Measurements from ENCODE around the gene TDRD15.
"Not testable (repeated sequence)": the region's sequence is repeated elsewhere in the genome, so short reads cannot be mapped to it uniquely, and the experiment has no call there.

The TDRD15 gene

GRCh38 chr2:21123473-21124393 is at the start of gene TDRD15:
TSS of gene TDRD15 (plus strand) at chr2:21123968. CDS start at chr2:21137468, 13,500 bp downstream.
- DNase-seq, result no peak

DNA sequence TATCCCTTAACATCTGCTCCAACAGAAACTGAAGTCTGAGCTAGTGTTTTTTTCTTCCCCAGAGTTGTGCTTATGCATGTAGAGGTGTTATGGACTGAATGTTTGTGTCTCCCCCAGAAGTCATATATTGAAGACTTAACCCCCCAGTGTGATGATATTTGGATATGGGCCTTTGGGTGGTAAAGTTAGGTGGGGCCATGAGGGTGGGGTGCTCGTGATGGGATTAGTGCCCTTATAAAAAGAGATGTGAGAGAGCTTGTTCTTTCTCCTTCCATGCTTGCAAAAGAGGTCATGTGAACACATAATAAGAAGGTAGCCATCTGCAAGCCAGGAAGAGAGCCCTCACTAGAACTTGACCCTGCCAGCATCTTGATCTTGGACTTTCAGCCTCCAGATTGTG is 45.5 kb upstream of the TDRD15 start:
- no peak for DNase-seq

GRCh38 chr2:21083482-21083881 is 40.3 kb upstream of the TDRD15 start:
- no peak for DNase-seq

GRCh38 chr2:21084401-21084800 is 39.4 kb upstream of the TDRD15 start:
- DNase-seq, result no peak

DNA sequence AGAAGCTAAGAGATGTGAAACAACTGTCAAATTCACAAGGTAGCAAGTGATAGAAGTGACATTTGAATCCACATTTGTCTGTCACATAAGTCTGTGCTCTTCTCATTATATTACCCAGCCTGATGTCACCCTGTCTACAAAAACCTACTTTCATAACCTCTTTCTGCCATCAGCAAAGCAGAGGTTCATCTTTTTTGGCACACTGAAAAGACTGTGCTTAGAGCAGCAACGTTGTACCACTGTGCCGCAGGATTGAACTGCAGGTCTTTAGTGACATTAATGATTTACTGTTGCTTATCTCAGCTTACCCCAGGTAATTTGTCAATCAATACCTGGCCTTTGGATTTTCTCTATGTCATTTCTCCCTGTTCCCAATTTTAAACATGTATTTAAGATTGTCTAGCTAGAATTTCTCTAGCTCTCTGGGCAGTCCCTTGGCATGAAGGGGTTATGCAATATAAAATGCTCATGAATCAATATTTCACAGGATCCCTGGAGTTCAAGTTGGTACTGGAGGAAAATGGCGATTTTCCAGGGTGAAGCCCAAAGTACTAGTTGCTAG is 31.4 kb upstream of the TDRD15 start:
- DNase-seq, result no peak

DNA sequence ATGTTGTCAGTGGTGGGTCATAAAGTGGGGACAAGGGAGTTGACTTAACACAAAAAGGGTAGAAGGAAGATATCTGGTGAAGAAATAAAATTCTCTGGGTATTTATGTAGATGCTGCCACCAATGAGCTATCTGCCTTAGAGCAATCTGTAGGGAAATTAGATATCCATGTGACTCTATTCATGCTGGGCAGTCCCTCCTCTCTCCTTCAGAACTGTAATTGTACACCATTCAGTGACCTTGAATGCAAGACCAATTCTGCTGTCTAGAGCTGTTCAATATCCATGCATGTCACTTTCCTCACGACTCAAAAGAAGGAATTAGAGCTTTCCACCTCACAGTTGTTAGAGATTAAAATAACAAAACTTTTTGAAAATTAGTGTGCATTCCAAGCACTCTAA is 28.6 kb upstream of the TDRD15 start:
- DNase-seq, result no peak

GRCh38 chr2:21095714-21096113 is 28.1 kb upstream of the TDRD15 start:
- DNase-seq, result no peak

DNA sequence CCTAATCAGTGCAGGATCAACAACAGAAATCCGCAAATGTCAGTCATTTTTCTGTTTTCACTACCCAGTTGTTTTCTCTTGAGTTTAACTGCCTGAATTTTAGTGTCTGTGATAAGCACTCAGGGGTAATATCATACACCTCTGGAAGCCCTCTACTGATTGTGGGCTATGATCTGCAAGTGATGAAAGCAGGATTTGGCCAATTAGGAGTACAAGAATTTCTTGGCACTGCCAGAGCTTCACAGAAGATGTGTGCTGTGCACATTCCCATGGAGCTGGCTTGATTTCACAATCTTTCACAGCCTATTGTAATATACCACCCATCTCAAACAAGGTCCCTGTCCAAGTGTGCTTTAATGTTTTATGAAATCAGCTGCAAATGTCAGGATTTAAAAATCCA is 27.3 kb upstream of the TDRD15 start:
- no peak for DNase-seq

DNA sequence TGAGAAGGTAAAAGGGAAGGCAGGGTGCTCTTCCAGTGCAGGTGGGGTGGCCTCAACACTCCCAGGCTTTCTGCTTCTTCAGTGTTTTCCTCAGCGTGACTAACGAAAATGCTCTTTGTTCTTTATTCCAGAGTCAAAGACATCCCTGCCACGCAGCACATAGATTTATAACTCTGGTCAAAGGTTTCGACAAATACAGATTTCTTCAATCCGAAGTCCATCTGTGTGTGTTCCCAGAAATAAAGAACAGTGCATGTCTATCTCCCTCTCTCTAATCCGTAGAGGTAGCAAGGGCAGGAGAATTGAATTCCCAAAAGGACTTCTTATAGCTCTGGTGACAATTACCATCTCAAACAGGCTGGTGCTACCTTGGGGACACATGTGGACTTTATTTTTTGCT is 26.4 kb upstream of the TDRD15 start:
- no peak for DNase-seq

GRCh38 chr2:21098294-21098693 is 25.5 kb upstream of the TDRD15 start:
- DNase-seq, result no peak

- no peak for DNase-seq
Observed at GRCh38 chr2:21099281-21099907, 24.4 kb upstream of the TDRD15 start.

GRCh38 chr2:21101514-21102155 is 22.1 kb upstream of the TDRD15 start:
- DNase-seq, result not testable (repeated sequence)

DNA sequence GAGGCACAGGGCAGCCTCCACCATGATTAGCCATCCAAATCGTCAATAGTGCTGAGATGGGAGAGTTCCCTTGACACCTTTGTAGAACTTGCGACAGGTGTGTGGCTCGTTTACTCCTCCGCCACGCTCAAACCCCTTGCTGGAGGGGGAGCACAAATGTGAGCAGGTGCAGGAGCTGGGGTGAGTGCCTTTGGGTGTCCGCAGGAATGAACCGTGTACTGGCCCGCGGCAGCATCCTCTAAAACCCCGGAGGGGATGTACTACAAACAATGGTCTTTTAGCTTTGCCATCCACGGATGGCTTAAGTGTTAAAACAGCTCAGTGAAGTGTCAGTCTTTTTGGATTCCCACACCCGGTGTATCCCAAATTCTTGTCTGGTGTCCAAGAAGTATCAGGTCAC is 21.4 kb upstream of the TDRD15 start:
- no peak for DNase-seq

- no peak for DNase-seq
Observed at GRCh38 chr2:21103274-21103891, 20.4 kb upstream of the TDRD15 start.

- DNase-seq, result no peak
Observed at GRCh38 chr2:21104030-21104660, 19.6 kb upstream of the TDRD15 start.

GRCh38 chr2:21111012-21111411 is 12.8 kb upstream of the TDRD15 start:
- DNase-seq, result no peak

DNA sequence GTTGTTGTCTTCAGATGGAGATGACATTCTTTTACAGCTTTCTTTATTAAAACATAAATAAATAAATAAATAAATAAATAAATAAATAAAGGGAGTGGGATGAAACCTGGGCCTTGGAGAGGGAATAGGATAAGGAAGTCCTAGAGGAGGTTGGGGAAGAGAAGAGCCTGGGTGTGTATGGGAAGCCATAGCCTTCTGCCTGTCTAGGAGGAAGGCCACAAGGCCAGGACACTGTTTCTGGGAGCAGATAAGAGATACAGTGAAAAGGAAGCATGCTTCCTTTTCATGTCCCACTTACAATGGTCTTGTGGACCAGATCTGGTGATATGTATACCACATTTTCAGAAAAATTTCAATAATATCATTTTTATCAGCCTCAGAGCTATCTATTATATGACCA is 6.1 kb upstream of the TDRD15 start:
- no peak for DNase-seq

- no peak for DNase-seq
Observed at GRCh38 chr2:21118302-21118920, 5.4 kb upstream of the TDRD15 start.

DNA sequence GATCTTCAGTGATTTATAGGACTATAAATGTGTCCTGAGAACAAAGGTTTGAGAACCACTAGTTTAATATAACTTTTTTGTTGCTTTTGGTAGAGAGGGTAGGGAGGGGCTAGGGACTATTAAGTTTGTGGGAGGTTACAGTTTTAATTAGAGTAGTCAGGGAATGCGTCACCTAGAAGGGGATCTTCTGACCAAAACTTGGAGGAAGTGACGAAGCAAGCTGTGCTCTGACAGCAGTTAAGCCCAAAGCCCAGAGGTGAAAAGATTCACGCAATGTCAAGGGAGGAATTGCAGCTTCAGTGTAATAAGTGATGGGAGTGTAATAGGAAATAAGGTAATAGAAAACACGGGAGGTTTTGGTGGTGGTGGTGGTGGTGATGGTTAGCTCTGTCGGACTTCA is 8.1 kb downstream of the TDRD15 start:
- DNase-seq, result no peak

GRCh38 chr2:21135585-21135984 is 11.8 kb downstream of the TDRD15 start:
- no peak for DNase-seq

- no peak for DNase-seq
Observed at GRCh38 chr2:21142149-21142548, 18.4 kb downstream of the TDRD15 start.

- DNase-seq, result no peak
Observed at GRCh38 chr2:21146638-21147037, 22.9 kb downstream of the TDRD15 start.
